Natural killer cell (primary cell): ENCODE data around the gene CCR6. TPM values are rescaled to one million over a fixed set of nuclear protein-coding genes. Genes with fewer than 3 reads are reported as not detected.
"Not testable (repeated sequence)": the region's sequence is repeated elsewhere in the genome, so short reads cannot be mapped to it uniquely, and the experiment has no call there.

Experiments used
- ATAC-seq, 3 donors: fragments of 150-1000 bp in 2 of 3; fragments of 200-7000 bp in 1 of 3; cut with Tn5 transposase; 1 replicate in 1 of 3; 2 replicates in 2 of 3; pipeline ENCODE4 v1.10.0; 2021; ENCODE audit warnings: mild to moderate bottlenecking in 2 of 3, moderate library complexity in 2 of 3
- DNase-seq, 2 donors: peaks; one replicate each; pipeline versions ENCODE4 v3.0.0 to v3.0.0-alpha.2; 2013 to 2021; ENCODE audit warnings: mixed read lengths in 1 of 2
- H3K27ac ChIP-seq: one replicate; pipeline ENCODE4 v1.5.1; 2013; ENCODE audit warnings: mild to moderate bottlenecking, low read length
- H3K27me3 ChIP-seq: one replicate; pipeline ENCODE4 v1.6.1; 2013; ENCODE audit warnings: low read length; ENCODE audit not compliant: control insufficient read depth, insufficient read depth
- H3K36me3 ChIP-seq: one replicate; pipeline ENCODE4 v1.6.1; 2013; ENCODE audit warnings: low read length; ENCODE audit not compliant: control insufficient read depth, insufficient read depth
- H3K4me1 ChIP-seq: one replicate; pipeline ENCODE4 v1.6.1; 2013; ENCODE audit warnings: low read length; ENCODE audit not compliant: control insufficient read depth, insufficient read depth
- H3K4me3 ChIP-seq: one replicate; pipeline ENCODE4 v1.5.1; 2013; ENCODE audit warnings: low read length
- H3K9me3 ChIP-seq: one replicate; pipeline ENCODE4 v1.6.1; 2013; ENCODE audit warnings: low read length; ENCODE audit not compliant: control insufficient read depth, insufficient read depth
- H3K27ac Mint-ChIP-seq, 2 donors: one replicate each; pipeline ENCODE4 v1.8.0; 2022; ENCODE audit warnings: mild to moderate bottlenecking in 2 of 2, mixed read lengths in 2 of 2, moderate library complexity in 1 of 2
- H3K27me3 Mint-ChIP-seq, 2 donors: one replicate each; pipeline ENCODE4 v1.8.0; 2022; ENCODE audit warnings: low read depth in 2 of 2, mixed read lengths in 2 of 2
- H3K36me3 Mint-ChIP-seq: one replicate; pipeline ENCODE4 v1.8.0; 2022; ENCODE audit warnings: mixed read lengths
- H3K4me1 Mint-ChIP-seq, 2 donors: one replicate each; pipeline ENCODE4 v1.8.0; 2022; ENCODE audit warnings: mixed read lengths in 2 of 2
- H3K4me3 Mint-ChIP-seq: one replicate; pipeline ENCODE4 v1.8.0; 2022; ENCODE audit warnings: mild to moderate bottlenecking, moderate library complexity, mixed read lengths
- H3K9me3 Mint-ChIP-seq, 2 donors: one replicate each; pipeline ENCODE4 v1.8.0; 2022; ENCODE audit warnings: mixed read lengths in 2 of 2
- WGBS: methylation state at CpG from one replicate; pipeline ENCODE4 v1.1.7; 2013; ENCODE audit warnings: missing lambda C conversion rate; ENCODE audit not compliant: insufficient coverage; 5-methylcytosine and 5-hydroxymethylcytosine counted together
- intact Hi-C: fragments of 100-400 bp; cut with micrococcal nuclease; formaldehyde crosslinking; loops from one replicate; pipeline ENCODE4 v1.14.2; 2022
- total RNA-seq, 4 donors: library from RNA; stranded (reverse); fragments of 120-200 nt in 1 of 4; gene quantifications; one replicate each; pipeline versions ENCODE4 v1.2.3 to v1.2.4, GENCODE V29; 2013 to 2022

The CCR6 gene
- total RNA-seq, 3 donors from 2014 or later (not counting 1 experiment from before 2014, with no cell fraction given): 0.23 TPM; not detected in 2

GRCh38 chr6:167171300-167171699, 48.4 kb downstream of the CCR6 start:
- H3K36me3 Mint-ChIP-seq, DNase-seq, H3K4me1 ChIP-seq, H3K27me3 Mint-ChIP-seq, H3K27me3 ChIP-seq, H3K9me3 ChIP-seq, H3K4me1 Mint-ChIP-seq, H3K27ac ChIP-seq, H3K9me3 Mint-ChIP-seq, intact Hi-C loops, H3K36me3 ChIP-seq, H3K4me3 ChIP-seq, H3K4me3 Mint-ChIP-seq, H3K27ac Mint-ChIP-seq, ATAC-seq: not testable (repeated sequence)
- WGBS: 86% methylated on average over 11 of the region's 11 CpGs

- H3K27me3 ChIP-seq, H3K4me3 Mint-ChIP-seq, intact Hi-C loops, H3K9me3 Mint-ChIP-seq, H3K9me3 ChIP-seq, H3K36me3 ChIP-seq, H3K27ac Mint-ChIP-seq, H3K4me1 Mint-ChIP-seq, H3K4me1 ChIP-seq, H3K27me3 Mint-ChIP-seq, H3K4me3 ChIP-seq, H3K27ac ChIP-seq, ATAC-seq, H3K36me3 Mint-ChIP-seq, DNase-seq: not testable (repeated sequence)
- WGBS: 79% methylated on average over 13 of the region's 13 CpGs
Observed at GRCh38 chr6:167172011-167172410, 49.1 kb downstream of the CCR6 start.

- H3K4me1 Mint-ChIP-seq, H3K4me3 Mint-ChIP-seq, H3K4me1 ChIP-seq, DNase-seq, H3K27me3 ChIP-seq, H3K27ac Mint-ChIP-seq, H3K9me3 Mint-ChIP-seq, intact Hi-C loops, H3K4me3 ChIP-seq, H3K36me3 ChIP-seq, H3K36me3 Mint-ChIP-seq, H3K27ac ChIP-seq, H3K27me3 Mint-ChIP-seq, ATAC-seq, H3K9me3 ChIP-seq: not testable (repeated sequence)
- WGBS: 69% methylated on average over 12 of the region's 14 CpGs
Observed at GRCh38 chr6:167177271-167177670, 54.4 kb downstream of the CCR6 start.

GRCh38 chr6:167178896-167179655, 56.2 kb downstream of the CCR6 start:
- H3K4me1 Mint-ChIP-seq, H3K9me3 Mint-ChIP-seq, H3K36me3 Mint-ChIP-seq, H3K27ac ChIP-seq, H3K4me1 ChIP-seq, H3K27me3 Mint-ChIP-seq, H3K4me3 ChIP-seq, H3K27me3 ChIP-seq, H3K36me3 ChIP-seq, H3K27ac Mint-ChIP-seq, ATAC-seq, DNase-seq, H3K4me3 Mint-ChIP-seq, intact Hi-C loops, H3K9me3 ChIP-seq: not testable (repeated sequence)
- WGBS: 89% methylated on average over 15 of the region's 31 CpGs

GRCh38 chr6:167180086-167180485, 57.2 kb downstream of the CCR6 start:
- H3K9me3 Mint-ChIP-seq, H3K4me1 ChIP-seq, intact Hi-C loops, DNase-seq, H3K4me3 ChIP-seq, H3K27me3 ChIP-seq, H3K4me1 Mint-ChIP-seq, ATAC-seq, H3K27me3 Mint-ChIP-seq, H3K36me3 ChIP-seq, H3K9me3 ChIP-seq, H3K27ac Mint-ChIP-seq, H3K27ac ChIP-seq, H3K36me3 Mint-ChIP-seq, H3K4me3 Mint-ChIP-seq: not testable (repeated sequence)
- 86% methylated on average over 7 of the region's 8 CpGs for WGBS

- H3K9me3 ChIP-seq, H3K4me1 Mint-ChIP-seq, ATAC-seq, H3K9me3 Mint-ChIP-seq, DNase-seq, H3K27me3 Mint-ChIP-seq, H3K27ac ChIP-seq, H3K4me3 ChIP-seq, H3K27me3 ChIP-seq, H3K4me1 ChIP-seq, H3K4me3 Mint-ChIP-seq, H3K27ac Mint-ChIP-seq, H3K36me3 Mint-ChIP-seq, H3K36me3 ChIP-seq, intact Hi-C loops: not testable (repeated sequence)
- no CpG with 5 or more reads among the region's 6 CpGs for WGBS
Observed at GRCh38 chr6:167181351-167181750, 58.5 kb downstream of the CCR6 start.
